SK-N-MC (cell line): ENCODE measurements around the gene OGFOD3.

Experiments used
- EZH2 ChIP-seq: fragments of 200-600 bp; sonication (generic); IDR thresholded peaks from one replicate; pipeline ENCODE4 v1.6.1; 2017; ENCODE audit warnings: antibody characterized with exemption
- FOXP2 ChIP-seq: optimal IDR thresholded peaks from 2 replicates; pipeline ENCODE3; 2011; ENCODE audit warnings: mild to moderate bottlenecking, moderate library complexity; ENCODE audit not compliant: insufficient read depth; ENCODE audit errors: extremely low read length, control extremely low read depth
- POLR2AphosphoS5 ChIP-seq: IDR thresholded peaks from 2 replicates; pipeline ENCODE4 v1.6.1; 2012; ENCODE audit warnings: mild to moderate bottlenecking, low read depth, low read length, borderline replicate concordance

GRCh38 chr17:82405051-82405450 lies 13.3 kb downstream of the OGFOD3 start:
- TF ChIP-seq EZH2 (no peak), POLR2AphosphoS5 (no peak), FOXP2 (no peak)
